PC-3 (cell line): ENCODE data around the gene ADAMTS17.
"Not testable (repeated sequence)": the region's sequence is repeated elsewhere in the genome, so short reads cannot be mapped to it uniquely, and the experiment has no call there.

Experiments used
- CTCF ChIP-seq: fragments of 300-600 bp; sonication (generic); conservative IDR thresholded peaks from 2 replicates; pipeline ENCODE4 v1.5.1; 2017; ENCODE audit warnings: antibody characterized with exemption, low read depth, mild to moderate bottlenecking, low read length
- EZH2phosphoT487 ChIP-seq: fragments of 300-600 bp; sonication (generic); IDR thresholded peaks from 2 replicates; pipeline ENCODE4 v1.6.1; 2018; ENCODE audit warnings: mild to moderate bottlenecking, antibody characterized with exemption, low read length, borderline replicate concordance

GRCh38 chr15:99926532-99926931, 415.2 kb downstream of the ADAMTS17 start:
- not testable (repeated sequence) for TF ChIP-seq CTCF, EZH2phosphoT487
